BLaER1 (cell line): ENCODE measurements around the gene VASH2.
"Not testable (repeated sequence)": the region's sequence is repeated elsewhere in the genome, so short reads cannot be mapped to it uniquely, and the experiment has no call there.

Experiments used
- H3K27ac ChIP-seq: shearing (Covaris generic); formaldehyde crosslinking; 2 replicates; pipeline ENCODE4 v1.8.1; 2022
- H3K27me3 ChIP-seq: shearing (Covaris generic); formaldehyde crosslinking; 2 replicates; pipeline ENCODE4 v1.8.1; 2022
- H3K36me3 ChIP-seq: shearing (Covaris generic); formaldehyde crosslinking; 2 replicates; pipeline ENCODE4 v1.8.1; 2022
- H3K4me1 ChIP-seq: shearing (Covaris generic); formaldehyde crosslinking; 2 replicates; pipeline ENCODE4 v1.8.1; 2022
- H3K4me2 ChIP-seq: shearing (Covaris generic); formaldehyde crosslinking; 2 replicates; pipeline ENCODE4 v1.8.1; 2022
- H3K4me3 ChIP-seq: shearing (Covaris generic); formaldehyde crosslinking; 2 replicates; pipeline ENCODE4 v1.8.1; 2022
- H3K9ac ChIP-seq: shearing (Covaris generic); formaldehyde crosslinking; 2 replicates; pipeline ENCODE4 v1.8.1; 2022
- H3K9me3 ChIP-seq: shearing (Covaris generic); formaldehyde crosslinking; 2 replicates; pipeline ENCODE4 v1.8.1; 2022
- H4K20me1 ChIP-seq: shearing (Covaris generic); formaldehyde crosslinking; 2 replicates; pipeline ENCODE4 v1.8.1; 2022
- Cebpa-rat ChIP-seq: shearing (Covaris generic); IDR thresholded peaks from 2 replicates; pipeline ENCODE4 v1.8.1; 2022

The VASH2 gene

GRCh38 chr1:213017447-213018273 is 67.3 kb downstream of the VASH2 start:
- no peak overlapping the region for H3K27ac ChIP-seq
- no peaks in the 10 kb centered on the region for H3K27me3 ChIP-seq
- H4K20me1 ChIP-seq: no peaks in the 10 kb centered on the region
- H3K4me3 ChIP-seq: no peak overlapping the region
- no peak overlapping the region for H3K9ac ChIP-seq
- no peaks in the 10 kb centered on the region for H3K9me3 ChIP-seq
- no peak for TF ChIP-seq Cebpa-rat
- H3K4me2 ChIP-seq: no peak overlapping the region
- peaks cover 4% of the 10 kb centered on the region; the same call in 1 of the 2 replicates for H3K36me3 ChIP-seq
- peaks cover 18% of the 10 kb centered on the region for H3K4me1 ChIP-seq

- Histone ChIP-seq H3K4me3 (no peak overlapping the region), H3K9ac (no peak overlapping the region), H3K9me3 (no peaks in the 10 kb centered on the region), H3K4me2 (no peak overlapping the region), H3K27me3 (no peaks in the 10 kb centered on the region), H3K4me1 (peaks cover 11% of the 10 kb centered on the region), H4K20me1 (no peaks in the 10 kb centered on the region), H3K27ac (no peak overlapping the region), H3K36me3 (no peaks in the 10 kb centered on the region)
- TF ChIP-seq Cebpa-rat: no peak
These were observed 69.1 kb downstream of the VASH2 start for GRCh38 chr1:213019450-213019849.

GRCh38 chr1:213020016-213020415 is 69.7 kb downstream of the VASH2 start:
- Histone ChIP-seq H3K4me1 (peaks cover 6% of the 10 kb centered on the region), H3K27me3 (no peaks in the 10 kb centered on the region), H3K36me3 (no peaks in the 10 kb centered on the region), H3K4me3 (no peak overlapping the region), H4K20me1 (no peaks in the 10 kb centered on the region), H3K9ac (no peak overlapping the region), H3K27ac (no peak overlapping the region), H3K9me3 (peaks cover 1% of the 10 kb centered on the region), H3K4me2 (no peak overlapping the region)
- no peak for TF ChIP-seq Cebpa-rat

GRCh38 chr1:213027024-213027423 is 76.7 kb downstream of the VASH2 start:
- not testable (repeated sequence) for H3K4me3 ChIP-seq, H3K36me3 ChIP-seq, H3K27ac ChIP-seq, H3K9ac ChIP-seq, H3K4me2 ChIP-seq, H3K4me1 ChIP-seq, H3K27me3 ChIP-seq, H4K20me1 ChIP-seq
- peaks cover 11% of the 10 kb centered on the region for H3K9me3 ChIP-seq

GRCh38 chr1:213032651-213033050 is 82.3 kb downstream of the VASH2 start:
- Histone ChIP-seq H3K4me1 (no peaks in the 10 kb centered on the region), H3K9me3 (no peaks in the 10 kb centered on the region), H3K27me3 (no peaks in the 10 kb centered on the region), H3K36me3 (no peaks in the 10 kb centered on the region), H3K4me3 (no peak overlapping the region), H4K20me1 (no peaks in the 10 kb centered on the region), H3K27ac (no peak overlapping the region), H3K4me2 (no peak overlapping the region), H3K9ac (no peak overlapping the region)
- TF ChIP-seq Cebpa-rat: no peak

- TF ChIP-seq Cebpa-rat: no peak
- no peaks in the 10 kb centered on the region for H3K4me1 ChIP-seq
- no peak overlapping the region for H3K4me2 ChIP-seq
- H4K20me1 ChIP-seq: no peaks in the 10 kb centered on the region
- H3K4me3 ChIP-seq: no peak overlapping the region
- no peaks in the 10 kb centered on the region for H3K36me3 ChIP-seq
- H3K9ac ChIP-seq: no peak overlapping the region
- no peaks in the 10 kb centered on the region for H3K9me3 ChIP-seq
- H3K27ac ChIP-seq: no peak overlapping the region
- no peaks in the 10 kb centered on the region for H3K27me3 ChIP-seq
These were observed 84.4 kb downstream of the VASH2 start for GRCh38 chr1:213034713-213035112.

- TF ChIP-seq Cebpa-rat: no peak
These were observed 85.2 kb downstream of the VASH2 start for GRCh38 chr1:213035573-213035972.

More at GRCh38 chr1:213035573-213035972, 85.2 kb downstream of the VASH2 start:
- Histone ChIP-seq H4K20me1 (no peaks in the 10 kb centered on the region), H3K4me3 (no peak overlapping the region), H3K4me2 (no peak overlapping the region), H3K27me3 (no peaks in the 10 kb centered on the region), H3K36me3 (no peaks in the 10 kb centered on the region), H3K4me1 (no peaks in the 10 kb centered on the region), H3K9me3 (no peaks in the 10 kb centered on the region), H3K27ac (no peak overlapping the region), H3K9ac (no peak overlapping the region)
